GM10248 (cell line): ENCODE results near the gene ARMC7.

Source experiments
- CTCF ChIA-PET: fragments of 300-600 bp; sonication (Branson Sonifier 250); formaldehyde crosslinking; extraction: SDS; loops from one replicate; lab custom pipeline; 2021; ENCODE audit warnings: antibody characterized with exemption; lab: Yijun Ruan, JAX
- POLR2A ChIA-PET: fragments of 350-650 bp; sonication (Branson Sonifier 250); formaldehyde crosslinking; extraction: SDS; loops from one replicate; lab custom pipeline; 2020; ENCODE audit warnings: antibody characterized with exemption; lab: Yijun Ruan, JAX
- DNase-seq: peaks from one replicate; pipeline ENCODE4 v3.0.0; 2012; ENCODE audit errors: extremely low spot score
- CTCF ChIP-seq: IDR thresholded peaks from 2 replicates; pipeline ENCODE4 v1.5.1; 2012; ENCODE audit warnings: mild to moderate bottlenecking, low read depth; ENCODE audit errors: extremely low read depth, missing control alignments, control extremely low read depth

Gene ARMC7

GRCh38 chr17:75090871-75091854, 18.6 kb upstream of the ARMC7 start:
- ChIA-PET POLR2A (no interaction called here), CTCF (interaction anchor here (1.0 to 6.3 kb wide), 4 partner anchors 15 to 130 kb away, joined by 3 to 36 read pairs (median 6); partner anchors contain the start of gene ARMC7)
- no peak for DNase-seq
- TF ChIP-seq CTCF: no peak

- CTCF ChIA-PET: interaction anchor here (2.2 to 6.3 kb wide), 2 partner anchors 14 to 22 kb away, joined by 9 to 36 read pairs; no protein-coding TSS in a partner anchor
- no peak for DNase-seq
- POLR2A ChIA-PET: no interaction called here
- no peak for TF ChIP-seq CTCF
These were observed 17.9 kb upstream of the ARMC7 start for GRCh38 chr17:75091855-75092327.

- POLR2A ChIA-PET: no interaction called here
- DNase-seq: no peak
- CTCF ChIA-PET: interaction anchor here (1.5 to 5.4 kb wide), 4 partner anchors 12 to 132 kb away, joined by 4 to 34 read pairs (median 4); no protein-coding TSS in a partner anchor
- TF ChIP-seq CTCF: no peak
These were observed 16.1 kb upstream of the ARMC7 start for GRCh38 chr17:75093548-75094158.

GRCh38 chr17:75094871-75095399, 14.8 kb upstream of the ARMC7 start:
- no peak for DNase-seq
- POLR2A ChIA-PET: no interaction called here
- TF ChIP-seq CTCF: no peak
- CTCF ChIA-PET: interaction anchor here (1.3 to 5.4 kb wide), 7 partner anchors 11 to 134 kb away, joined by 3 to 34 read pairs (median 5); no protein-coding TSS in a partner anchor

- ChIA-PET POLR2A (no interaction called here), CTCF (interaction anchor here (1.3 to 5.4 kb wide), 5 partner anchors 10 to 135 kb away, joined by 3 to 34 read pairs (median 5); no protein-coding TSS in a partner anchor)
- no peak for TF ChIP-seq CTCF
- peak; percentile 51 for DNase-seq
These were observed 13.6 kb upstream of the ARMC7 start for GRCh38 chr17:75096082-75096625.

- ChIA-PET POLR2A (no interaction called here), CTCF (interaction anchor here (1.0 to 2.5 kb wide), 2 partner anchors 16 to 104 kb away, joined by 3 to 14 read pairs; no protein-coding TSS in a partner anchor)
- no peak for TF ChIP-seq CTCF
- no peak for DNase-seq
These were observed 11.9 kb upstream of the ARMC7 start for GRCh38 chr17:75097865-75098264.
